Lower leg skin (tissue), 4 donors: ENCODE data around the gene TENT4A. TPM values are rescaled to one million over a fixed set of nuclear protein-coding genes. Genes with fewer than 3 reads are reported as not detected.

Source experiments
- DNase-seq, 2 donors: peaks; one replicate each; pipeline ENCODE4 v3.0.0-alpha.2; 2019; ENCODE audit warnings: low spot score in 2 of 2
- H3K4me3 ChIP-seq: fragments of 200-600 bp; sonication (generic); 2 replicates; pipeline ENCODE4 v1.5.1; 2017; ENCODE audit warnings: mild to moderate bottlenecking, low read depth; ENCODE audit not compliant: poor library complexity, severe bottlenecking
- CTCF ChIP-seq, 3 donors: fragments of 450-650 bp; IDR thresholded peaks; one replicate each; pipeline ENCODE4 v1.5.1; 2016; ENCODE audit warnings: antibody characterized with exemption in 3 of 3, mild to moderate bottlenecking in 3 of 3, moderate library complexity in 2 of 3
- POLR2A ChIP-seq, 2 donors: fragments of 450-650 bp; IDR thresholded peaks; one replicate each; pipeline ENCODE4 v1.6.1; 2016 to 2017; ENCODE audit warnings: antibody characterized with exemption in 2 of 2, mild to moderate bottlenecking in 1 of 2, moderate library complexity in 1 of 2
- WGBS, 2 donors: methylation state at CpG; one replicate each; pipeline ENCODE4 v1.1.5; 2018; 5-methylcytosine and 5-hydroxymethylcytosine counted together
- intact Hi-C: fragments of 100-400 bp; cut with DNase I; formaldehyde crosslinking; loops from one replicate; pipeline ENCODE4 v1.15.0; 2023; ENCODE audit warnings: low total_unique reads
- total RNA-seq, 4 donors: library from RNA; depleted of rRNA; stranded (reverse); fragments of >200 nt; gene quantifications; one replicate each; pipeline ENCODE4 v1.1.0, GENCODE V29; 2016

The TENT4A gene
- total RNA-seq, 4 donors from 2014 or later: 12.9 to 51.6 (median 21.6) TPM

- intact Hi-C loops: no loop called here
- no peak overlapping the region for H3K4me3 ChIP-seq
- TF ChIP-seq CTCF (IDR thresholded peaks at IDR 0.05) (peak in 1 of 3 donors; percentile 13), POLR2A (IDR thresholded peaks at IDR 0.05) (no peak)
- WGBS, 2 donors: 66 to 67% methylated on average over 10 of the region's 10 CpGs
- no peak for DNase-seq
These were observed 32.5 kb downstream of the TENT4A start for GRCh38 chr5:6745706-6746222.

- DNase-seq: peak in 1 of 2 donors; percentile 70
- WGBS, 2 donors: 86 to 92% methylated on average over 9 of the region's 9 CpGs
- H3K4me3 ChIP-seq: no peak overlapping the region
- no peak for TF ChIP-seq CTCF (IDR thresholded peaks at IDR 0.05)
- TF ChIP-seq POLR2A (IDR thresholded peaks at IDR 0.05): no peak
- intact Hi-C loops: no loop called here
These were observed 33.0 kb downstream of the TENT4A start for GRCh38 chr5:6746244-6746643.

GRCh38 chr5:6747103-6747502 lies 33.9 kb downstream of the TENT4A start:
- WGBS, 2 donors: 83 to 90% methylated on average over 9 of the region's 9 CpGs
- intact Hi-C loops: no loop called here
- no peak for DNase-seq
- no peak overlapping the region for H3K4me3 ChIP-seq
- TF ChIP-seq CTCF (IDR thresholded peaks at IDR 0.05) (no peak), POLR2A (IDR thresholded peaks at IDR 0.05) (no peak)

GRCh38 chr5:6748142-6748541 lies 34.9 kb downstream of the TENT4A start:
- intact Hi-C loops: no loop called here
- TF ChIP-seq POLR2A (IDR thresholded peaks at IDR 0.05) (no peak), CTCF (IDR thresholded peaks at IDR 0.05) (no peak)

GRCh38 chr5:6749026-6749716 lies 35.9 kb downstream of the TENT4A start:
- no peak overlapping the region for H3K4me3 ChIP-seq
- WGBS, 2 donors: 91 to 93% methylated on average over 22 of the region's 22 CpGs
- intact Hi-C loops: no loop called here
- peak in 1 of 2 donors; percentile 79 for DNase-seq
- TF ChIP-seq CTCF (IDR thresholded peaks at IDR 0.05) (no peak), POLR2A (IDR thresholded peaks at IDR 0.05) (no peak)

More at GRCh38 chr5:6748142-6748541, 34.9 kb downstream of the TENT4A start:
- H3K4me3 ChIP-seq: no peak overlapping the region
- WGBS, 2 donors: 91 to 96% methylated on average over 10 to 11 of the region's 11 CpGs
- DNase-seq: peak in 1 of 2 donors; percentile 69
